ENCODE data around the gene SBF2. TPM values are rescaled to one million over a fixed set of nuclear protein-coding genes. Genes with fewer than 3 reads are reported as not detected.
"Not testable (repeated sequence)": the region's sequence is repeated elsewhere in the genome, so short reads cannot be mapped to it uniquely, and the experiment has no call there.

Gene SBF2
- total RNA-seq, 1 donor from 2014 or later, result 21.1 TPM

DNA sequence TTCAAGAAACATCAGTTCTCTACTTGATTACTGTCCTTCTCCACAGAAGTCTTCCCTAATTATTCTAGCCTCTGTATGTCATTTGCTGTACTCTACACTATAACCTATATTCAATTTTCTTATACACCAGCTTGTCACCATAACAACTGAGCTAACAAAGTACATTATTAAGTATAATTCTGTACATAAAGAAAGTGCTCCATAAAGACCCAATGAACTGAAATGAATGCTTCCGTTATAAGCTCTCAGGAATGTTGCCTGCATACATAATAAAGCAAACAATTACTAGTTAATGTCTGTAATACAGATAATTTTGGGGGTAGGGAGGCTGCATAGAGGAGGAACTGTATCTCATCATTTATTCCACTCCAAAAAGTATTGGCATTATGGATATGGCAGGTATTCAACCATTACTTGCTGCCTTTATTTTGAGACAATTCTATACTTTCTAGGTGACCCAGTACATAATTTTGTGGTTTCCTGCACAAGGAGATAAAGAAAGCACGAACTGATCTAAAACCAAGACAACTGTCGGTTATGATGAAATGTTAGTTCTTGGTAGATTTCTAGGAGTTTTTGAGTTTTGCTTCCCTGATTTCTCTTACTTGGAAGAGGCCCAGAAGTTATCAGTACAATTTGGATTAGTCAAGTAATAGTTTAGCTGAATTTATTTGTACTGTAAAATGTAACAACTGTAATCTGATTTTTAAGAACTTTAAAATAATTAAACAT is 202.5 kb downstream of the SBF2 start:
- TF ChIP-seq, protein P1, sequence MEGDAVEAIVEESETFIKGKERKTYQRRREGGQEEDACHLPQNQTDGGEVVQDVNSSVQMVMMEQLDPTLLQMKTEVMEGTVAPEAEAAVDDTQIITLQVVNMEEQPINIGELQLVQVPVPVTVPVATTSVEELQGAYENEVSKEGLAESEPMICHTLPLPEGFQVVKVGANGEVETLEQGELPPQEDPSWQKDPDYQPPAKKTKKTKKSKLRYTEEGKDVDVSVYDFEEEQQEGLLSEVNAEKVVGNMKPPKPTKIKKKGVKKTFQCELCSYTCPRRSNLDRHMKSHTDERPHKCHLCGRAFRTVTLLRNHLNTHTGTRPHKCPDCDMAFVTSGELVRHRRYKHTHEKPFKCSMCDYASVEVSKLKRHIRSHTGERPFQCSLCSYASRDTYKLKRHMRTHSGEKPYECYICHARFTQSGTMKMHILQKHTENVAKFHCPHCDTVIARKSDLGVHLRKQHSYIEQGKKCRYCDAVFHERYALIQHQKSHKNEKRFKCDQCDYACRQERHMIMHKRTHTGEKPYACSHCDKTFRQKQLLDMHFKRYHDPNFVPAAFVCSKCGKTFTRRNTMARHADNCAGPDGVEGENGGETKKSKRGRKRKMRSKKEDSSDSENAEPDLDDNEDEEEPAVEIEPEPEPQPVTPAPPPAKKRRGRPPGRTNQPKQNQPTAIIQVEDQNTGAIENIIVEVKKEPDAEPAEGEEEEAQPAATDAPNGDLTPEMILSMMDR (IDR thresholded peaks at IDR 0.05; ENCODE audit: insufficient read depth, low read length, poor library complexity, severe bottlenecking), result no peak

DNA sequence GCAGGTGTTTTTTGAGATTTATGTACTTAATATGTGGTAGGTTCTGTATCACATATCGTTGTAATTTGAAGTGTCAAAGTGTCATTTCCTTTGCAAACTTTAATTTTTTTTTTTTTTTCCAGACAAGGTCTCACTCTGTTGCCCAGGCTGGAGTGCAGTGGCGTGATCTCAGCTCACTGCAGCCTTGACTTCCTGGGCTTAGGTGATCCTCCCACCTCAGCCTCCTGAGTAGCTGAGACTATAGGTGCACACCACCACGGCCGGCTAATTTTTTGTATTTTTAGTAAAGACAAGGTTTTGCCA is 206.1 kb downstream of the SBF2 start:
- H3K4me3 ChIP-seq (ENCODE audit: low read depth, low read length); H3K36me3 ChIP-seq (ENCODE audit: control insufficient read depth, insufficient read depth, low read length); H3K27me3 ChIP-seq (ENCODE audit: control insufficient read depth, insufficient read depth, low read length); DNase-seq (ENCODE audit: low read depth): not testable (repeated sequence)

More for the DNA sequence above, 202.5 kb downstream of the SBF2 start:
- H3K4me3 ChIP-seq (ENCODE audit: low read depth, low read length), result no peak overlapping the region
- no peaks in the 10 kb centered on the region for H3K27me3 ChIP-seq (ENCODE audit: control insufficient read depth, insufficient read depth, low read length)
- H3K36me3 ChIP-seq (ENCODE audit: control insufficient read depth, insufficient read depth, low read length), result no peaks in the 10 kb centered on the region
- no peak for DNase-seq (ENCODE audit: low read depth)

DNA sequence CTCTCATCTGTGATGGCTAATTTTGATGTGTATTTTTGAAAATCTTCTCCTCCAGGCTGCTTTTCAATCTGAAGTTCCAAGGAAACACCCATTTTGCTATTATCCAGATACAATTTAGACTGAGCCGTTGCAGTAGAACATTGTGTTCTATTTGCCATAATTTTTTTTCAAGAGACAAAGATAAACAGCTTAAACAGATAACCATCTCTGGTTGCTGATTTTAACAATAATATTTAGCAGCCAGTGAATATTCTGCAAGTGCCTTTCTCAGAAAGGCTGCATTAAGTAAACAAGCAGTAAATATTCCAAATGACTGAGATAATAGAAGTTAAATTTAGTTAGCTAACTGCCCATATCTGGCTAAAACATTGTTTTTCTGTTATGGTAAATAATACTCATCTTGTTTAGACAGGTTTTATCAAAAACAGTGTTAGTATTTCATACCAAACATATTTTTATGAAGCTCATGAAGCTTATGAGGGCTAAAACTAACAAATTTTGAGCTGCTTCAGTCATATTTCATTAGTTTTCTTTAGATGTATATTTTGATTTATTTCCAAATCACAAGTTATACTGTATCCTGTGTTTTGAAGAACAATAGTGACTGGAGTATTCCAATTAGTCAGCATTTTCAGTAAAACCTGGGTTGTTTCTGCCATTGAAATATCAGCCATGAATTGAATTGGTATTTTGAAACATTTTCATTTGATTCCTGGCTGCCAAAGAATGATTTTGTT is 206.7 kb downstream of the SBF2 start:
- TF ChIP-seq, protein P1 (IDR thresholded peaks at IDR 0.05; ENCODE audit: insufficient read depth, low read length, poor library complexity, severe bottlenecking), result no peak
- H3K36me3 ChIP-seq (ENCODE audit: control insufficient read depth, insufficient read depth, low read length), result no peaks in the 10 kb centered on the region
- H3K27me3 ChIP-seq (ENCODE audit: control insufficient read depth, insufficient read depth, low read length), result no peaks in the 10 kb centered on the region
- H3K4me3 ChIP-seq (ENCODE audit: low read depth, low read length), result no peak overlapping the region
- DNase-seq (ENCODE audit: low read depth), result no peak

DNA sequence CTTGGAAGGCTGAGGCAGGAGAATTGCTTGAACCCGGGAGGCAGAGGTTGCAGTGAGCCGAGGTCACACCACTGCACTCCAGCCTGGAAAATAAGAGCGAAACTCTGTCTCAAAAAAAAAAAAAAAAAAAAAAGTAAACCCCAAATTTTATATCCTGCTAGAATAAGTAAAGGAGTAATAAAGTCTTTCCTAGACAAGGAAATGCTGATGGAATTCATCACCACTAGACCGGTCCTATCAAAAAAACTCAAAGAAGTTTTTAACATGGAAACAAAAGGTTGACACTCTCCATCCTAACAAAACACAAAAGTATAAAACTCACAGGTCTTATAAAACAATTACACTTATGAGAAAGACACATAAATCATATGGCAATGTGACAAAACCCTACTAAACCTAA is 213.9 kb downstream of the SBF2 start:
- Histone ChIP-seq H3K27me3 (ENCODE audit: control insufficient read depth, insufficient read depth, low read length) (no peaks in the 10 kb centered on the region), H3K4me3 (ENCODE audit: low read depth, low read length) (no peak overlapping the region), H3K36me3 (ENCODE audit: control insufficient read depth, insufficient read depth, low read length) (no peaks in the 10 kb centered on the region)
- no peak for DNase-seq (ENCODE audit: low read depth)
- TF ChIP-seq, protein P1 (IDR thresholded peaks at IDR 0.05; ENCODE audit: insufficient read depth, low read length, poor library complexity, severe bottlenecking), result no peak

DNA sequence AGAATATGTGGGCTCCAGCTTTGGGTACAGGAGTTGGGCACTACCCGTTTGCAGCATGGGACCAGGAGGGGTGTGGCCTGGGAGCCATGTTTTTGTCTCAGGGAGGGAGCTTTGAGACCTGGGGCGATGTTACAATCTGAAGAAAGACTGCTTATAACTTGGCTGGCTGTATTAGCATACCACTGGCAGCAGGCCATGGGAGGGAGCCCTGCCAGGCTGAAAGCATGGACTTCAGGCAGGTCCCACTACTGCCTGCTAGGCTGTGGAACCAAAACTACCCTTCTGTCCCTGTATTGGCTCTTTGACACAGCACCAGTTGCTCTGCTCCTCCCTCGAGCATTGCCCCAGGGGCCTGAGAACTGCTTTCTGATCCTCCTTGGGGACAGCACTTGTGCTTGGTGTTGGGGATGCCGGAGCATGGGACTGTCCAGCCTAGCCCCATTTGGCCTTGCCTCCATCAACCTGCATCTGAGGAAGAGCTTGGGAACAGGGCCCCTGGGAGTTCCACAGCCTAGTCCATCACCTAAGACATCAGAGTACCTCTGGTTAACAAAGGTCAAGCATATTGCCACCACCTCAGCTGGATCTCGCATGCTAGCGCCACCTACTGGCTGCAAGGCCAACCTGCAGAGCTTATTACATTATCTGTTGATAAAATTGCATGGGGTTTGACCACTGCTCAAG is 217.4 kb downstream of the SBF2 start:
- TF ChIP-seq, protein P1 (IDR thresholded peaks at IDR 0.05; ENCODE audit: insufficient read depth, low read length, poor library complexity, severe bottlenecking), result peak; percentile 53
- no peaks in the 10 kb centered on the region for H3K36me3 ChIP-seq (ENCODE audit: control insufficient read depth, insufficient read depth, low read length)
- H3K27me3 ChIP-seq (ENCODE audit: control insufficient read depth, insufficient read depth, low read length), result no peaks in the 10 kb centered on the region
- no peak overlapping the region for H3K4me3 ChIP-seq (ENCODE audit: low read depth, low read length)
- DNase-seq (ENCODE audit: low read depth), result no peak

DNA sequence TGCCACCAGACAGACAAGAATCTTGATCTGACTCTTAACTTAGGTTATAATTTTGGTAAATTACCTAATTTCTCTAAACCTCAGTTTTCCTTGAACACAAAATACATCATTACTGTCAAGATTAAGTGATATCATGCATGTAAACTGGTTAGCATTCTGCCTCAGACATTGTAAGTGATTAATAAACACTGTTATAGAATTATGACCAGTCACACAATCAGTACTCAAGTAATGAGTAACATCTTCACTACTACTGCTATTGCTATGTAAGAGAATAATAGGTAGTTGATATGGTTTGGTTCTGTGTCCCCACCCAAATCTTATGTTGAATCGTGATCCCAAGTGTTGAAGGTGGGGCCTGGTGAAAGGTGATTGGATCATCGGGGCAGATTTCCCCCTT is 218.9 kb downstream of the SBF2 start:
- H3K27me3 ChIP-seq (ENCODE audit: control insufficient read depth, insufficient read depth, low read length), result no peaks in the 10 kb centered on the region
- H3K36me3 ChIP-seq (ENCODE audit: control insufficient read depth, insufficient read depth, low read length), result no peaks in the 10 kb centered on the region
- TF ChIP-seq, protein P1 (IDR thresholded peaks at IDR 0.05; ENCODE audit: insufficient read depth, low read length, poor library complexity, severe bottlenecking), result no peak
- DNase-seq (ENCODE audit: low read depth), result no peak
- no peak overlapping the region for H3K4me3 ChIP-seq (ENCODE audit: low read depth, low read length)
